Activated naive CD8-positive, alpha-beta T cell treated with anti-CD3 and anti-CD28 coated beads, Interleukin-2, amount 50 U/mL, for 24 hours (primary cell): Measurements from ENCODE around the gene DDTL.

Experiments
- ATAC-seq: fragments of 150-1000 bp; cut with Tn5 transposase; one replicate; pipeline ENCODE4 v1.10.0; 2021
- DNase-seq: peaks from one replicate; pipeline ENCODE4 v3.0.0; 2021
- H3K27ac Mint-ChIP-seq: one replicate; pipeline ENCODE4 v1.8.0; 2021; ENCODE audit warnings: mild to moderate bottlenecking, mixed read lengths
- H3K27me3 Mint-ChIP-seq: one replicate; pipeline ENCODE4 v1.8.0; 2021; ENCODE audit warnings: mixed read lengths
- H3K36me3 Mint-ChIP-seq: one replicate; pipeline ENCODE4 v1.8.0; 2021; ENCODE audit warnings: low read depth, mixed read lengths
- H3K4me1 Mint-ChIP-seq: one replicate; pipeline ENCODE4 v1.8.0; 2021; ENCODE audit warnings: mixed read lengths
- H3K4me3 Mint-ChIP-seq: one replicate; pipeline ENCODE4 v1.8.0; 2021; ENCODE audit warnings: mild to moderate bottlenecking, moderate library complexity, mixed read lengths
- H3K9me3 Mint-ChIP-seq: one replicate; pipeline ENCODE4 v1.8.0; 2021; ENCODE audit warnings: mixed read lengths

DDTL gene

DNA sequence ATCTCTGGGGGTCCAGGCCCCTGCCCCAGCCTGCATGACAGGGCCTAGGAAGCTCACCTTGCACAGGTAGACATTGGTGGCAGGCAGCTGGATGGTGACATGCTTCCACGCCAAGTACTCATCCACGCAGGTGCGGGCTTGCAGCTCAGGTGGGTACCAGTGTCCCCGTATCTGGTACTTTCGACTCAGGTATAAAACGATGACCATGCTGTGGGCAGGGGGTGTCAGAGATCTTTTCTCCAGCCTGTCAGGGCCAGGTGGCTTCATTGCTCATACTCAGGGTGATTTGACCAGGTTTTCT lies 40.2 kb downstream of the DDTL start:
- no peaks in the 10 kb centered on the region for H3K36me3 Mint-ChIP-seq
- H3K4me3 Mint-ChIP-seq, result no peak overlapping the region
- peaks cover 9% of the 10 kb centered on the region for H3K4me1 Mint-ChIP-seq
- no peaks in the 10 kb centered on the region for H3K9me3 Mint-ChIP-seq
- DNase-seq (no peak), ATAC-seq (no peak)
- no peaks in the 10 kb centered on the region for H3K27me3 Mint-ChIP-seq
- H3K27ac Mint-ChIP-seq, result no peak overlapping the region

GRCh38 chr22:24007253-24008021 lies 40.7 kb downstream of the DDTL start:
- ATAC-seq (no peak), DNase-seq (no peak)
- no peak overlapping the region for H3K4me3 Mint-ChIP-seq
- no peaks in the 10 kb centered on the region for H3K9me3 Mint-ChIP-seq
- H3K27ac Mint-ChIP-seq, result no peak overlapping the region
- peaks cover 12% of the 10 kb centered on the region for H3K4me1 Mint-ChIP-seq
- no peaks in the 10 kb centered on the region for H3K36me3 Mint-ChIP-seq
- H3K27me3 Mint-ChIP-seq, result no peaks in the 10 kb centered on the region

- ATAC-seq (no peak), DNase-seq (no peak)
- no peak overlapping the region for H3K27ac Mint-ChIP-seq
- no peaks in the 10 kb centered on the region for H3K36me3 Mint-ChIP-seq
- H3K4me3 Mint-ChIP-seq, result no peak overlapping the region
- H3K4me1 Mint-ChIP-seq, result peaks cover 17% of the 10 kb centered on the region
- H3K27me3 Mint-ChIP-seq, result no peaks in the 10 kb centered on the region
- H3K9me3 Mint-ChIP-seq, result no peaks in the 10 kb centered on the region
Observed at GRCh38 chr22:24008022-24008283, 41.3 kb downstream of the DDTL start.

DNA sequence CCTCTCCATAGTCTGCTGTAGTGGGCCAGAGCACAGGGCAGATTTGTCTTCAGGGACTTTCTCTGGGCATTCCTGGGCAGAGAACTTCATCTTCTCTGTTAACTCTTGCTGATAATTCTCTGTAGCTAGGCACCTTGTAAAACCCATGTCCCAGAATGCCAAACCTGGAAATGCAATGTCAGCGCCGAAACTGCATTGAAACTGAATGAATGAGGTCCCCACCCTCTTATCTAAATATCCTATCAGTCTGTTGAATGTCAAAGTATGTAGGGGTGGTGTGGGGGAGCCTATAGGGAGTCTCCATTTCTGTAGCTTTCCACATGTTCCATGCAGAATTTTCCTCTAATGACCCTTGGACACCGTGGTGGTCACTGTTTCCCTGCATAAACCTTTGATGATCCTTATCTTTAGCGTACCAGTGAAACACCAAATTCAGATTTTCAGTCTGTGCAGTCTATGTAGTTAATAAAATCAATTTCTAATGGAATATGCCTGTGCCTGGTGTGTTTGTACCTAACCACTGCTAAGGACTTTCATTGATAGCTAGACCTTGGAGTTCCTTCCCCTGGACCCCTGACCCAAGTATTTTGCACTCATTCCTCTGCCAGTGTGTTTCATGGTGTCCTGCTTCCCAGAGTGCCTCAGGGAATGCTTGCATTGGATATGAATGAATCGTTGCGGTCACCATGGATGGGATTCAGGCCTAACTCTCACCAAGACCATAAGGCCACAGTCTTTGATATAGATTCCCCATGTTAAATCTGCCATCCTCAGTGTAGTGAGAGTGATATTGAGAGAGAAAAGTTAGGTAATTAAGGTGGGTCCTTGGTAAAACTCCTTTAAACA lies 41.9 kb downstream of the DDTL start:
- H3K27ac Mint-ChIP-seq, result no peak overlapping the region
- peaks cover 21% of the 10 kb centered on the region for H3K4me1 Mint-ChIP-seq
- no peak overlapping the region for H3K4me3 Mint-ChIP-seq
- no peaks in the 10 kb centered on the region for H3K36me3 Mint-ChIP-seq
- DNase-seq, result no peak
- H3K9me3 Mint-ChIP-seq, result no peaks in the 10 kb centered on the region
- H3K27me3 Mint-ChIP-seq, result no peaks in the 10 kb centered on the region
- no peak for ATAC-seq

- H3K27me3 Mint-ChIP-seq, result no peaks in the 10 kb centered on the region
- H3K4me3 Mint-ChIP-seq, result no peak overlapping the region
- H3K4me1 Mint-ChIP-seq, result peaks cover 25% of the 10 kb centered on the region
- no peaks in the 10 kb centered on the region for H3K36me3 Mint-ChIP-seq
- no peaks in the 10 kb centered on the region for H3K9me3 Mint-ChIP-seq
- DNase-seq (no peak), ATAC-seq (no peak)
- H3K27ac Mint-ChIP-seq, result no peak overlapping the region
Observed at GRCh38 chr22:24009227-24010017, 42.7 kb downstream of the DDTL start.

- peaks cover 28% of the 10 kb centered on the region for H3K4me1 Mint-ChIP-seq
- H3K27ac Mint-ChIP-seq, result peak overlapping the region; percentile 46
- DNase-seq (no peak), ATAC-seq (no peak)
- no peaks in the 10 kb centered on the region for H3K36me3 Mint-ChIP-seq
- H3K27me3 Mint-ChIP-seq, result no peaks in the 10 kb centered on the region
- H3K9me3 Mint-ChIP-seq, result no peaks in the 10 kb centered on the region
- H3K4me3 Mint-ChIP-seq, result peak overlapping the region; percentile 92
Observed at GRCh38 chr22:24010018-24010391, 43.3 kb downstream of the DDTL start.

GRCh38 chr22:24011735-24012068 lies 45.0 kb downstream of the DDTL start:
- H3K4me1 Mint-ChIP-seq, result peaks cover 32% of the 10 kb centered on the region
- peak overlapping the region; percentile 94 for H3K27ac Mint-ChIP-seq
- DNase-seq (no peak), ATAC-seq (no peak)
- peaks cover 9% of the 10 kb centered on the region for H3K36me3 Mint-ChIP-seq
- no peaks in the 10 kb centered on the region for H3K27me3 Mint-ChIP-seq
- H3K4me3 Mint-ChIP-seq, result peak overlapping the region; percentile 92
- peaks cover 4% of the 10 kb centered on the region for H3K9me3 Mint-ChIP-seq

- no peak for DNase-seq
- Mint-ChIP-seq H3K4me1 (peaks cover 36% of the 10 kb centered on the region), H3K27ac (no peak overlapping the region), H3K27me3 (no peaks in the 10 kb centered on the region), H3K9me3 (peaks cover 4% of the 10 kb centered on the region), H3K4me3 (no peak overlapping the region), H3K36me3 (peaks cover 17% of the 10 kb centered on the region)
- ATAC-seq, result no peak
Observed at GRCh38 chr22:24016156-24016555, 49.5 kb downstream of the DDTL start.

DNA sequence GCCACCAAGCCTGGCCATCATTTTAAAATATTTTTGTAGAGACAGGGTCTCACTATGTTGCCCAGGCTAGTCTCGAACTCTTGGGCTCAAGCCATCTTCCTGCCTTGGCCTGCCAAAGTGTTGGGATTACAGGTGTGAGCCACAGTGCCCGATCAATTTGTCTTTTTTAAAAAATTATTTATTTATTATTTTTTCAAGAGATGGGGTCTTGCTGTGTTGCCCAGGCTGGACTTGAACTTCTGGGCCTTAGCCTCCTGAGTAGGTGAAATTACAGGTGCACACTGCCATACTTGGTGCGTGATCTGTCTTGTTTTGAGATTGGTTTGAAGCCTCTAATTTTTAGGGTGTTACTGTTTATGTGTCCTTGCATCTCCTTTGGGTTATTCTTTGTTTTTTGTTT lies 54.6 kb downstream of the DDTL start:
- no peak overlapping the region for H3K4me3 Mint-ChIP-seq
- H3K27ac Mint-ChIP-seq, result no peak overlapping the region
- peaks cover 49% of the 10 kb centered on the region for H3K4me1 Mint-ChIP-seq
- peaks cover 36% of the 10 kb centered on the region for H3K36me3 Mint-ChIP-seq
- peaks cover 8% of the 10 kb centered on the region for H3K9me3 Mint-ChIP-seq
- no peak for DNase-seq
- no peaks in the 10 kb centered on the region for H3K27me3 Mint-ChIP-seq
- no peak for ATAC-seq
